GM12878 (cell line): ENCODE data around the gene AOPEP. TPM values are rescaled to one million over a fixed set of nuclear protein-coding genes. Genes with fewer than 3 reads are reported as not detected.

Experiments used
- ATAC-seq: fragments of 200-7000 bp; cut with Tn5 transposase; 3 replicates; pipeline ENCODE4 v1.9.1; 2020; ENCODE audit warnings: mild to moderate bottlenecking, moderate library complexity
- BruUV-seq: library from RNA; stranded (reverse); fragments of 400-500 nt; replicated peaks from 2 replicates; lab custom pipeline; 2021; lab: Mats Ljungman, UMichigan
- CTCF ChIA-PET: fragments of 300-600 bp; sonication (Branson Sonifier 250); formaldehyde crosslinking; extraction: SDS; loops from one replicate; lab custom pipeline; 2021; ENCODE audit warnings: inconsistent platforms; lab: Yijun Ruan, JAX
- POLR2A ChIA-PET: fragments of 350-600 bp; formaldehyde crosslinking; extraction: SDS; loops from one replicate; lab custom pipeline; 2021; ENCODE audit warnings: inconsistent platforms; lab: Charles Lee
- RAD21 ChIA-PET: fragments of 300-600 bp; sonication (Branson Sonifier 250); formaldehyde crosslinking; loops from one replicate; lab custom pipeline; 2023; ENCODE audit warnings: antibody characterized with exemption; ENCODE audit not compliant: unreplicated experiment; lab: Charles Lee
- SMC1A ChIA-PET: fragments of 300-600 bp; sonication (Branson Sonifier 250); formaldehyde crosslinking; loops from one replicate; lab custom pipeline; 2023; ENCODE audit not compliant: unreplicated experiment, uncharacterized antibody; lab: Charles Lee
- DNase-seq: peaks from one replicate; pipeline ENCODE4 v3.0.0-alpha.2; 2011; ENCODE audit warnings: low read depth, low spot score
- FAIRE-seq: peaks from 3 replicates; lab custom pipeline; 2011; peaks lifted over from hg19 to GRCh38; lab: Jason Lieb, UNC
- H2AFZ ChIP-seq: 2 replicates; pipeline ENCODE4 v1.6.0; 2011; ENCODE audit warnings: low read depth, low read length, control low read depth; ENCODE audit not compliant: control insufficient read depth
- H3K27ac ChIP-seq: 2 replicates; pipeline ENCODE4 v1.5.1; 2011; ENCODE audit warnings: control low read depth; ENCODE audit not compliant: control insufficient read depth, insufficient read depth
- H3K27me3 ChIP-seq, 2 experiments: replicated peaks in 1 of 2; 2 replicates each; pipeline versions ENCODE4 v1.6.0 to v1.6.1; 2011; ENCODE audit warnings: low read length in 1 of 2; ENCODE audit not compliant: control insufficient read depth in 2 of 2, insufficient read depth in 2 of 2
- H3K36me3 ChIP-seq, 2 experiments: 2 replicates each; pipeline ENCODE4 v1.5.1; 2011; ENCODE audit warnings: low read length in 1 of 2; ENCODE audit not compliant: control insufficient read depth in 2 of 2, insufficient read depth in 2 of 2
- H3K4me1 ChIP-seq: 2 replicates; pipeline ENCODE4 v1.6.1; 2011; ENCODE audit warnings: mild to moderate bottlenecking, low read length, moderate library complexity, mixed read lengths; ENCODE audit not compliant: control insufficient read depth, insufficient read depth
- H3K4me2 ChIP-seq: 2 replicates; pipeline ENCODE4 v1.6.0; 2011; ENCODE audit warnings: control low read depth; ENCODE audit not compliant: control insufficient read depth, insufficient read depth
- H3K4me3 ChIP-seq: fragments of 200-600 bp; sonication (generic); 2 replicates; pipeline ENCODE4 v1.5.1; 2016
- H3K79me2 ChIP-seq: 2 replicates; pipeline ENCODE4 v1.6.0; 2011; ENCODE audit warnings: low read length; ENCODE audit not compliant: control insufficient read depth, insufficient read depth
- H3K9ac ChIP-seq: 2 replicates; pipeline ENCODE4 v1.8.0; 2011; ENCODE audit warnings: low read length, control low read depth, mixed read lengths; ENCODE audit not compliant: control insufficient read depth, insufficient read depth
- H3K9me3 ChIP-seq: replicated peaks from 3 replicates; pipeline ENCODE4 v1.5.1; 2011; ENCODE audit warnings: mild to moderate bottlenecking, low read length; ENCODE audit not compliant: control insufficient read depth, insufficient read depth
- H4K20me1 ChIP-seq: 2 replicates; pipeline ENCODE4 v1.6.0; 2011; ENCODE audit not compliant: control insufficient read depth, insufficient read depth
- HDGF ChIP-seq: fragments of 450-650 bp; IDR thresholded peaks from 2 replicates; pipeline ENCODE4 v1.6.1; 2016; ENCODE audit warnings: antibody characterized with exemption
- IRF3 ChIP-seq: fragments of 450-650 bp; IDR thresholded peaks from 2 replicates; pipeline ENCODE4 v1.6.1; 2014; ENCODE audit warnings: mild to moderate bottlenecking
- IRF5 ChIP-seq: fragments of 450-650 bp; IDR thresholded peaks from 2 replicates; pipeline ENCODE4 v1.6.1; 2017; ENCODE audit warnings: borderline replicate concordance
- MEF2B ChIP-seq: fragments of 450-650 bp; IDR thresholded peaks from 2 replicates; pipeline ENCODE4 v1.6.1; 2018; ENCODE audit warnings: mild to moderate bottlenecking, moderate library complexity; ENCODE audit not compliant: partially characterized antibody, poor library complexity, severe bottlenecking
- MYB ChIP-seq: fragments of 150-350 bp; IDR thresholded peaks from 2 replicates; pipeline ENCODE4 v1.6.1; 2014; ENCODE audit warnings: mild to moderate bottlenecking, low read depth, low read length, borderline replicate concordance
- NBN ChIP-seq: fragments of 450-650 bp; IDR thresholded peaks from 2 replicates; pipeline ENCODE4 v1.6.1; 2016
- NFIC ChIP-seq: IDR thresholded peaks from 2 replicates; pipeline ENCODE4 v1.6.1; 2012; ENCODE audit warnings: low read depth, mild to moderate bottlenecking, inconsistent platforms, low read length, moderate library complexity
- NR2F1 ChIP-seq: fragments of 450-650 bp; conservative IDR thresholded peaks from 2 replicates; pipeline ENCODE4 v1.6.1; 2017; ENCODE audit warnings: mild to moderate bottlenecking
- NRF1 ChIP-seq: conservative IDR thresholded peaks from 2 replicates; pipeline ENCODE4 v1.6.1; 2011; ENCODE audit warnings: mild to moderate bottlenecking, low read depth, low read length, improper control_type of control experiment
- POLR2AphosphoS5 ChIP-seq: IDR thresholded peaks from 2 replicates; pipeline ENCODE4 v1.6.1; 2011; ENCODE audit warnings: mild to moderate bottlenecking, low read length, inconsistent platforms
- SIX5 ChIP-seq: IDR thresholded peaks from 2 replicates; pipeline ENCODE4 v1.6.1; 2011; ENCODE audit warnings: mild to moderate bottlenecking, low read depth, low read length, moderate library complexity; ENCODE audit not compliant: severe bottlenecking
- TCF3 ChIP-seq: IDR thresholded peaks from 2 replicates; pipeline ENCODE4 v1.6.1; 2012; ENCODE audit warnings: low read depth, mild to moderate bottlenecking, low read length, borderline replicate concordance; ENCODE audit not compliant: insufficient read depth
- ZBTB40 ChIP-seq: fragments of 450-650 bp; IDR thresholded peaks from 2 replicates; pipeline ENCODE4 v1.6.1; 2016; ENCODE audit warnings: mild to moderate bottlenecking, moderate library complexity, borderline replicate concordance
- WGBS: methylation state at CpG from one replicate; pipeline ENCODE4 v1.1.6; 2016; ENCODE audit warnings: low lambda C conversion rate; ENCODE audit not compliant: insufficient replicate concordance, insufficient coverage; ENCODE audit errors: missing lambda C conversion rate; 5-methylcytosine and 5-hydroxymethylcytosine counted together
- in situ Hi-C: fragments of 300-500 bp; cut with MboI; formaldehyde crosslinking; loops from 9 replicates; pipeline ENCODE4 v1.14.3; 2018; ENCODE audit warnings: mixed read lengths
- intact Hi-C: fragments of 100-400 bp; cut with micrococcal nuclease; formaldehyde crosslinking; loops from one replicate; pipeline ENCODE4 v1.14.2; 2022; ENCODE audit not compliant: unreplicated experiment
- polyA plus RNA-seq, 11 experiments: library from polyadenylated mRNA; depleted of rRNA in 4 of 11; unstranded in 6 of 11; stranded (reverse) in 5 of 11; fragments of >200 nt; fragmentation: Nextera tagmentation in 4 of 11; fragmentation: Illumina TruSeq in 1 of 11; extraction: Ambion mirVana in 4 of 11; extraction: Trizol in 1 of 11; gene quantifications; 1 replicate in 1 of 11; 2 replicates in 10 of 11; pipeline versions ENCODE4 v1.2.1 to v1.2.3, GENCODE V29; 2011 to 2016; ENCODE audit warnings: inconsistent platforms in 2 of 11, missing spikeins in 2 of 11, low read depth in 1 of 11
- total RNA-seq, 4 experiments: library from RNA; depleted of rRNA in 3 of 4; stranded (reverse); fragments of >200 nt in 3 of 4; fragmentation: Illumina TruSeq in 1 of 4; extraction: Trizol in 1 of 4; gene quantifications; 2 replicates each; pipeline versions ENCODE4 v1.2.1 to v1.2.3, GENCODE V29; 2013 to 2021
- TF ChIP-seq, protein P1 (sequence below): fragments of 450-650 bp; formaldehyde crosslinking; IDR thresholded peaks from 2 replicates; pipeline ENCODE4 v1.4.0; 2020; ENCODE audit warnings: mild to moderate bottlenecking, moderate library complexity

AOPEP gene
- total and polyA plus RNA-seq, 10 of the 15 experiments (the other 5 are each of a cell fraction or from before 2014, with no cell fraction given) = 2.3 to 16.9 (median 10.1) TPM

DNA sequence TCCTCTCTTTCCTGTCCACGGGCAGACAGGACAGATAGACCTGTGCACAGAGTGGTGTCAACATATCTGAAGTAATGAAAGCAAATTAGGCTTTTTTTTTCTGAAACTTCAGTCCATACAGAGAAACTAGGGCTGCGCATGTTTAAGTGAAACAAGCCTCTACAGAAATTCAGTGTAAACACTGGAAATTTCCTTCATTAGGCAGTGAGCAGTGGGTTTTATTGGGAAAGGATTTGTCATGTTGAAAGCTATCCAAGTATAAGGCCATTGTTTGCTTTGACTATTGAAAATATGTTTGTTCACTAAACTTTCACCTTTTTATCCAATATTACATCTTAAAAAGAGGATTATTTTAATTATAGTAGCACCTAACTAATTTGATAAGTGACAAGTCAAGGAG is 161.2 kb downstream of the AOPEP start:
- ChIA-PET RAD21 (no interaction called here), POLR2A (no interaction called here), SMC1A (no interaction called here), CTCF (no interaction called here)
- H3K27ac ChIP-seq = no peak overlapping the region
- TF ChIP-seq ZBTB40 = no peak
- no peak for TF ChIP-seq NBN
- TF ChIP-seq TCF3 = no peak
- no peak for TF ChIP-seq MEF2B
- no peak for TF ChIP-seq NFIC
- no peak for TF ChIP-seq NR2F1
- TF ChIP-seq IRF3 = no peak
- no peak for TF ChIP-seq IRF5
- TF ChIP-seq, protein P1, sequence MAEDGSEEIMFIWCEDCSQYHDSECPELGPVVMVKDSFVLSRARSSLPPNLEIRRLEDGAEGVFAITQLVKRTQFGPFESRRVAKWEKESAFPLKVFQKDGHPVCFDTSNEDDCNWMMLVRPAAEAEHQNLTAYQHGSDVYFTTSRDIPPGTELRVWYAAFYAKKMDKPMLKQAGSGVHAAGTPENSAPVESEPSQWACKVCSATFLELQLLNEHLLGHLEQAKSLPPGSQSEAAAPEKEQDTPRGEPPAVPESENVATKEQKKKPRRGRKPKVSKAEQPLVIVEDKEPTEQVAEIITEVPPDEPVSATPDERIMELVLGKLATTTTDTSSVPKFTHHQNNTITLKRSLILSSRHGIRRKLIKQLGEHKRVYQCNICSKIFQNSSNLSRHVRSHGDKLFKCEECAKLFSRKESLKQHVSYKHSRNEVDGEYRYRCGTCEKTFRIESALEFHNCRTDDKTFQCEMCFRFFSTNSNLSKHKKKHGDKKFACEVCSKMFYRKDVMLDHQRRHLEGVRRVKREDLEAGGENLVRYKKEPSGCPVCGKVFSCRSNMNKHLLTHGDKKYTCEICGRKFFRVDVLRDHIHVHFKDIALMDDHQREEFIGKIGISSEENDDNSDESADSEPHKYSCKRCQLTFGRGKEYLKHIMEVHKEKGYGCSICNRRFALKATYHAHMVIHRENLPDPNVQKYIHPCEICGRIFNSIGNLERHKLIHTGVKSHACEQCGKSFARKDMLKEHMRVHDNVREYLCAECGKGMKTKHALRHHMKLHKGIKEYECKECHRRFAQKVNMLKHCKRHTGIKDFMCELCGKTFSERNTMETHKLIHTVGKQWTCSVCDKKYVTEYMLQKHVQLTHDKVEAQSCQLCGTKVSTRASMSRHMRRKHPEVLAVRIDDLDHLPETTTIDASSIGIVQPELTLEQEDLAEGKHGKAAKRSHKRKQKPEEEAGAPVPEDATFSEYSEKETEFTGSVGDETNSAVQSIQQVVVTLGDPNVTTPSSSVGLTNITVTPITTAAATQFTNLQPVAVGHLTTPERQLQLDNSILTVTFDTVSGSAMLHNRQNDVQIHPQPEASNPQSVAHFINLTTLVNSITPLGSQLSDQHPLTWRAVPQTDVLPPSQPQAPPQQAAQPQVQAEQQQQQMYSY (CRISPR knock-in tag) = no peak
- no peak for TF ChIP-seq POLR2AphosphoS5
- no peak for TF ChIP-seq NRF1
- no peak for TF ChIP-seq MYB
- no peak for TF ChIP-seq SIX5
- no peak for TF ChIP-seq HDGF
- FAIRE-seq (no peak), ATAC-seq (no peak), DNase-seq (no peak)
- H3K79me2 ChIP-seq = no peaks in the 10 kb centered on the region
- no peak overlapping the region for H3K9ac ChIP-seq
- H3K4me3 ChIP-seq = no peak overlapping the region
- 100% methylated on average over 2 of the region's 2 CpGs for WGBS
- no peaks in the 10 kb centered on the region for H3K36me3 ChIP-seq
- no peaks in the 10 kb centered on the region for H3K4me1 ChIP-seq
- H3K4me2 ChIP-seq = no peak overlapping the region
- no peak overlapping the region for H2AFZ ChIP-seq
- no peaks in the 10 kb centered on the region; the same call in none of the 3 replicates for H3K9me3 ChIP-seq
- no peaks in the 10 kb centered on the region for H3K27me3 ChIP-seq
- intact Hi-C loops (no loop called here), in situ Hi-C loops (no loop called here)
- no peaks in the 10 kb centered on the region for H4K20me1 ChIP-seq
- no TSS peak for BruUV-seq
